AG08395 (cell line): ENCODE data around the gene PANK4.

Source experiments
- DNase-seq: peaks from one replicate; pipeline ENCODE4 v3.0.0; 2012; ENCODE audit warnings: mixed read lengths, low spot score

PANK4 gene

DNA sequence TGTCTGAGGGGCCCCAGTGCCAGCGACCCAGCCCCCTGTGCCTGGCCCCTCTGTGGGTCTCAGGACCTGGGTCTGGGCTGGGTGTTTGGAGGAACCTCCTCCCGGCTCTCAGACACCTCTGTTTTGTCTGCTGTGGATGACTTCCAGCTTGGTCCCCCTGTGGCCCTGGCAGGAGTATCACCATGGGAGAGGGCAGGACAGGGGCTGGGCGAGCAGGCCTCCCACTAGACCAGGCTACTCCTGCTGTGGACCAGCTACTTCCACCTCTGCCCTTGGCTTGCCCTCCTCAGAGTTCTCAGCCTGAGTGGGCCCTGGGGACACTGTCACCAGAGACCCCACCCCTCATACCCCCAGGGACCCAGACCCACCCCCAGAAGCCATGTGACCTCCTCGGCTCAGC is 28.5 kb downstream of the PANK4 start:
- DNase-seq: no peak

DNA sequence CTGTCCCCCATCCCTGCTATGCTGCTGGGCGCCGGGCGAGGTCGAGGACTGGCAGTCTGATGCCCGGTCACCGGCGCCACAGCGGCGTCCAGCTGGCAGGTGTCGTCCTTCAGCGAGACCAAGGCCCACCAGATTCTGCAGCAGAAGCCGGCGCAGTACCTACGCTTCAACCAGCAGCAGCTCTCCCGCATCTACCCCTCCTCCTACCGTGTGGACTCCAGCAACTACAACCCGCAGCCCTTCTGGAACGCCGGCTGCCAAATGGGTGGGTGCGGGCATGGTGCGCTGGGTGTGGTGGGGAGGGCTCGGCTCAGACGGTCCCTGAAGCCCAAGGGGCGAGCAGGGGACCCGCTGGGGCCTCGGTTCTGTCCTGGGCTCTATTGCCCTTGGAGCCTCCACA is 29.6 kb downstream of the PANK4 start:
- DNase-seq: no peak

- no peak for DNase-seq
Measured at GRCh38 chr1:2496087-2496622, 30.2 kb downstream of the PANK4 start.

- DNase-seq: no peak
Measured at GRCh38 chr1:2495546-2495945, 30.9 kb downstream of the PANK4 start.

DNA sequence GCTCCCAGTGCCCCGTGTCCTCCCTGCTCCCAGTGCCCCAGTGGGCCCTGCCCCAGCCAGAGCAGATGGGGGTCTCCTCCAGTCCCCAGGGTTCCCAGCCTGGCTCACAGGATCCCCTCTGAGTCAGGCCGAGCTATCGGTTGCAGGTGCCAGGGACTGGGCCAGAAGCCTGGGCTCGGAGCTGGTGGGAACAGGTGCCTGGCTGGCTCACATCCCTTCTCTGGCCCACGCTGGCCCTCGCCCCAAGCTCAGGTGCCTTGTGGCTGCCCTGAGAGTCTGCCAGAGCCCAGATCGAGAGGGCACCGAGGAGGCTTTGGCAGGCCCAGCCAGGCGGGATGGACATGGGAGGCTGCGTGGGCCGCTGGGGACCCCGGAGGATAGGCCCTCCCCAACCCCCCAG is 31.4 kb downstream of the PANK4 start:
- DNase-seq: no peak

DNA sequence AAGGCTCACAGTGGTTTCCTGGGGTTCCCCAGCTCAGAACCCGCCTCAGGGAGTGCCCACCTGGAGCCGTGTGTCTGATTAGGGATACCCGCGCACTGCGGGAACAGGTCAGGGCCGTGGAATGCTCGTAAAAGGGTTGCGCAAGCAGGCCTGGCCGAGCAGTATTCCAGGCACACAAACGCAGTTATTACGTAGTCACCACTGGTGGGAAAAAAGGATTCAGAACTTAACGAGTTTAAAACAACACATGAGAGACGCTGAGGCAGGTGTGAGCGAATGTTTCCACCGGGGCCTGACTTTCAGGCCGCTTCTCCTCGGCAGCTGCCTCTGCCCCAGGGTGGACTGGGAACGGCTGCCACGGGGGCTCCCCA is 32.1 kb downstream of the PANK4 start:
- peak; percentile 42 for DNase-seq

DNA sequence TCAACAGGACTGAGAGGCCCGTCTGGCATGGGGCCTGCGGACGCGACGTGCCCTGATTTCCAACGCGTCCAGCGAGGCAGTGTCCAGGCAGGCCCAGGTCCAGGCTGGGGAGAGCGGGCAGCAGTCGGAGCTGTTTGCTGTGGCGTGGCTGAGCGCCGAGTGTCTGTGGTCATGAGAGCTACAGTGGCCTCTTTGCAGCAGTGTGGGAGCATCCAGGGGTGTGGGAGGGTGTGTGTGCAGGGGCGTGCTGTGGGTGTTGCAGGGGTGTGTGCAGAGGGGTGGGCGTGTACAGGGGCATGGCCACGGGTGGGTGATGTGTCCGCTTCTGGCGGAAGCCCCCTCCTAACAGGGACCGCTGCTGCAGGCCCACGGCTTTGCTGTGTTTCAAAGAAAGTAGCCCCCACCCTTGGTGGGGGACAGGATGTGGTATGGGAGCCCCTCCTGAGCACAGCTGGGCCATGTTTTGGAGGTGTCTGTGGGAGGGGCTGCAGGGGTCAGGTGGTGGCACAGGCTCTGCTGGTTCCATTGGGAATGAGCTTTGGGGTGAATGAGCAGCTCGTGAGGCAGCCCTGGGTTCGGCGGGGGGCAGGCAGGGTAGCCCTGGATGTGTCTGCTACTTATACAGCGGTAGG is 32.6 kb downstream of the PANK4 start:
- DNase-seq: no peak

- no peak for DNase-seq
Measured at GRCh38 chr1:2493218-2493617, 33.2 kb downstream of the PANK4 start.

DNA sequence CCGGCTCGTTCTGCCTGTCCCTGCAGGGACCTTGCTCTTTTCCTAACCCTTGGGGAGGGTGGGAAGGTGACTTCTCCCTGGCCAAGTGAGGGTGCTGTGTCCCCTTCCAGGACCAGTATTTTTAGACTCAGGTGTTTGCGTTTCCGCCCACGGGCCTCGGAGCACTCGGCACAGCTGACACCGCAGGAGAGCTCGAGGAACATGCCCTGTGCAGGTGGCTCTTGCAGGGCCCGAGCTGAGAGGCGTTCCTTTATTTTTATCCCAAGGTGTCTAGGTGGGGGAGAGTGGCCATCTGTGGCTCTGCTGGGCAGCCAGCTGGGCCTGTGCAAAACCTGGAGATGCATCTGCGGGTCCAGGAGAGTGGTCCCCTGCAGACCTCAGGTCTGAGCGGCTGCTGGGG is 34.3 kb downstream of the PANK4 start:
- DNase-seq: no peak

DNA sequence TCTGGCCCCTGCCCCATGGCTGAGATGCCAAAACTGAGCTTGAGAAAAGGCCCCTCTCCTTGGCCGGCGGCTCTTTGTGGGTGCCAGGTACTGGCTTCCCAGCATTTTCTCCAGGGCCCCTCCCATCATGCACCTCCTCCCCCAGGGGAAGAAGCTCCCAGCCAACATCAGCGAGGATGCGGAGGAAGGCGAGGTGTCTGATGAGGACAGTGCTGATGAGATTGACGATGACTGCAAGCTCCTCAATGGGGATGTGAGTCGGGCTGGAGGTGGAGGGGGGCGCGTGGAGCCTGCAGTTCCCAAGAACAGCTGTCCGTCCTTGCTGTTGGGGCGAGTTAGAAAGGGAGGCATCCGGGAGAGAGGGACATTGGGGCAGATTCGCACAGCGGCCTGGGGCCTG is 36.8 kb downstream of the PANK4 start:
- no peak for DNase-seq

DNA sequence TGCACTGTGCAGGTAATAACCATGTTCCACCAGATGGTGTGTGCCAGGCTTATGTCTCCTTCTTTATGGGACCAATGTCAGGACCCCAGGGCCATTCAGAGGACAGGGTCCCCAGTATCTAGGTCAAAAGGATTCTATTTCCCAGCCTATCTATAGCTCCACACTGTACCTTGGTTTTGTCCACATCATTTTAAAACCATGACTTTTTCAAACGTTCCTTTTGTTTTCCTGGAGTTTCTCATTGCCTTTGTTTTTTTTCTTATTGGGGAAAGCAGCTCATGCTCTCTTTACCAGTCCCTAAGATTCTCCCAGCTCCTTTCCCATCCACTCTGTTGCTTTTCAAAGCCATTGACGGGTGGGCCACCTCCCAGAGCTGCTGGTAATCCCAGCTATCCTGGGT is 37.7 kb downstream of the PANK4 start:
- DNase-seq: no peak

GRCh38 chr1:2486558-2486957 is 39.8 kb downstream of the PANK4 start:
- DNase-seq: no peak

GRCh38 chr1:2486041-2486440 is 40.4 kb downstream of the PANK4 start:
- no peak for DNase-seq

GRCh38 chr1:2483970-2484369 is 42.4 kb downstream of the PANK4 start:
- no peak for DNase-seq

- no peak for DNase-seq
Measured at GRCh38 chr1:2483026-2483425, 43.4 kb downstream of the PANK4 start.

DNA sequence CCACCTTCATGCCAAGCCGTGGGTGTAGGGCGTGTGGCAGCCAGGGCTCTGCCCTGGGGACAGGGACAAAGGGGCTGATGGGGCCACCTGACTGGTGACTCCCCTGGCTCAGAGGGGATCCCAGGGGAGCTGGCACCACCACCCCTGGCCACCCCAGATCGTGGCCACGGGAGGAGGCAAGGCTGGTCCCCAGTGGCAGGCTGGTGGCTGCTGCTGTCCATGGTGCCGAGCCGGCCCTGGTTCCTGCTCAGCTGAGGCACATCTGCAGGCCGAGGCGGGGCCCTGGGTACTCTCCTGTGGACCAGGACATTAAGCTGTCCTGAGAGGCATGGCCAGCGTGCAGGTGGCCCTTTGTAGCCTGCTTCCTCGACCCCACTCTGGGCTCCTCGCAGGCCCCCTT is 43.8 kb downstream of the PANK4 start:
- DNase-seq: no peak

DNA sequence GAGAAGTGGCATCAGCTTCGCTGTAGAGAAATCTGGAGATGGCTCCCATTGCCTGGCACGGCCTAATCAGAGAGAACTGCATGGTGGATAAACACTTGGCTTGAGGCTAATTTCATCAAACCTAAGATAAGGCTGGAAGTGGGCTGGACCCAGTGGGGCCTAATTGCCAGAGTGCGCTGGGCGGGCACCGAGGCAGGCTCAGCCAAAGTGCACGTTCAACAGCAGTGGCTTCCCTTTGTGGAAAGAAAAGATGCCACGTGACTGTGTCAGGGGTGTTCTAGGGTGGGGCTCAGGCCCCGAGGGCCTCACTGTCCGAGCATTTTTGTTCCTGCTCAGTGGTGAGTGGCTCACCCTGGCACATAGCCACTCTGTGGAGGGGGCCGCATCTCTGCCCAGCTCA is 44.5 kb downstream of the PANK4 start:
- no peak for DNase-seq

DNA sequence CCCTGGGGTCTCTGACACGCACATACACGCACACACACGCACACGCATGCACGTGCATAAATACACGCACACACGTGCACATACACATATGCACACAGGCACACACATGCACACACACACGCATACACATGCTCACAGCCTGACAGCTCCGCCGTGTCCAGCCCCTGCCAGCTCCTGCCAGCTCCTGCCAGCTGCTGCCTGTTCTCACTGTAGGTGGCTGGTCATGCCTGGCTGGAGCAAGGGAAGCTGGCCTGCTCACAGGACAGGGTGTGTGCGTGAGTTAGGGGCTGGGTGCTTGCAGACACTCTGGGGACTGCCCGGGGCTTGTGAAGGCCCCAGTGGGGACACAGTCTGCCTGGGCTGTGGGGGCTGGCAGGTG is 45.4 kb downstream of the PANK4 start:
- DNase-seq: no peak

DNA sequence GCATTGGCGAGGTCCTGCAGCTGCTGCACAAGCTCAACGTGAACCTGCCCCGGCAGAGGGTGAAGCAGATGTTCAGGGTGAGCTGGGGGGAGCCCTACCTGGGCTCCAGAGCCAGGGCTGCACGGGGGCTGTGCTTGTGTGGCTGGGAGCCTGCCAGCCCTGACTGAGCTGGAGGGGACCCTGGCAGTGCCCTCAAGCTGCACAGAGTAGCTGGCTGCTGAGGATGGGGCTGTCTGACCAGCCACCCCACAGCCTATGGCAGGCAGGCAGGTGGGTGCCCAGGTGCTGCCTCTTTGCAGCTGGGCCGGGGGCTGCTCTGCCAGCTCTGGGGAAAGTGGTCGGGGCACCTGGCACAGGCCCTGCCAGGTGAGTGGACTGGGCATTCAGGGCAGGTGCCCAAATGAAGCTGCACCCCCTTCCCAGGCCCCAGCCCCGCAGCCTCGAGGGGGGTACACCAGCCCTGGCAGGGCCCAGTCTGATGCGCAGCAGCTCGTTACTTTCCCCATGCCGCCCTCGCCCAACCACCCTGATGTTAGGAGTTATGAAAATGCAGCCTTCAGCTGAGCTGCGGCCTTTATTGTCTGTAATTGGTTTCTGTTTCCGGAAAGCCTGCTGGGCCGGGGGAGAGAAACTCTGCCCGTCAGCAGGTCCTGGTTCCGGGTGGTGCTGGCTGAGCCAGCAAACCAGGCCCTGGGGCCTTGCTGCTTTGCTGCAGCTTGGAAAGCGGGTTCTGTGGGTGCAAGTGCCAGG is 46.0 kb downstream of the PANK4 start:
- no peak for DNase-seq

- no peak for DNase-seq
Measured at GRCh38 chr1:2479618-2480017, 46.8 kb downstream of the PANK4 start.

DNA sequence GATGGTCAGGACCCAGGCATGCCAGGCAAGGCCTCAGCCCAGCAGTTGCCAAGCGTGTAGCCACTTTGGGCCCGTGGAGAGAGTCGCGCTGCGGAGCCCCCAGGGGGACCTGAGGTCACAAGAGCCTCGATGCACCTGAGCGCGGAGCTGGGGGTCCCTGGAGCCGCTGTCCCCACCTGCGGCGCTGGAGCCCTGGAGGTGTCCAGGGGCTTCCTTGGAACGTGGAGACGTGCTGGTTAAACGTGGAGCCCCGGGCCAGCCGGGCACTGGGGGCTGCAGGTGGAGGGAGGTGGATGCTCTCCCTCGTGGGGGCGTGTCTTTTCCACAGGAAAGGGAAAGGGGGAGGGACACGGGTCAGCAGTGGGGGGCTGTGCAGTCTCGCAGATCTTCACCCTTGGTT is 47.2 kb downstream of the PANK4 start:
- no peak for DNase-seq

GRCh38 chr1:2477791-2478499 is 48.5 kb downstream of the PANK4 start:
- DNase-seq: no peak

DNA sequence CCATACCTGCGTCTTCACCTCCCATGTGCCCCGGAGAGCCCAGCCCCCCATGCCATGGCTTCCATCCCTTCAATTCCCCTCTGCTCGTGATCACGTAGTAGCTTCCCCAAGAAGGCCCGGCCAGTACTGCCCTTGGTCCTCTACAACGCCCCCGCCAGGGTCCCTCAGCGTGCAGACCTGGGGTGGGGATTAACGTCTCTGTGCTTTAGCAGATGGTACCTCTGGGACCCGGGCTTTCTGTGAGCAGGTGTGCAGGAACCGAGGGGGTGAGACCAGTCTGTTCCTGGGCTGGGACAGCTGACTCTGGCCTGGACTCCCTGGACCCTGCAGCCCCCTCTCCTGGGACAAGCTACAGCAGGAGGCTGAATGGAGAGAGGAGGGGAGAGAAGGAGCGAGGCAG is 49.1 kb downstream of the PANK4 start:
- DNase-seq: no peak
